ENCODE data around the gene TAS2R3.

DNA sequence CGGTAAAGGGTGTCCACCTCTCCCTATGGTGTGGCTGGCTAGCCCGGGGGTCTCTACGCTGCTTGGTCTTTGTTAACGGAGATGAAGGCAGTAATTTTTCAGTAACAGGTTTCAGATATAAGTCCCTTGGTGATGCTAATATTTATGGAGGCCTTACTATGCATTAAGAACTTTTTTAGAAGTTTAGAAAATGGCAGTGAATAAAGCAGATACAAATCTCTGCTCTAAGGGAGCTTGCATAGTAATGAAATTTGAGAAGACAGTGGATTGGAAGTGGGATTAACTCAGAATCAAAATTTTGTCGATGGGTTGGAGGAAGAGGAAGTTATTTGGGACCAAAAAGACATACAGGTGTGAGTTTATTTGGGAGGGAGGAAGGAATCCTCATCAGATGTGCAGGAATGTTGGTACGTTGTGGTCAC, 25.3 kb upstream of the TAS2R3 start:
- TF ChIP-seq ZNF274 (IDR thresholded peaks at IDR 0.05; ENCODE audit: borderline replicate concordance, low read depth, low read length) (no peak), JUN (IDR thresholded peaks at IDR 0.05; ENCODE audit: borderline replicate concordance, low read depth, low read length) (no peak), JUN (CRISPR knock-in tag; IDR thresholded peaks at IDR 0.05; ENCODE audit: borderline replicate concordance) (no peak), PPARD (CRISPR knock-in tag; IDR thresholded peaks at IDR 0.05) (no peak), USF2 (CRISPR knock-in tag; IDR thresholded peaks at IDR 0.05) (no peak), POLR2AphosphoS5 (IDR thresholded peaks at IDR 0.05; ENCODE audit: control insufficient read depth, insufficient read depth, low read depth, low read length) (no peak), RREB1 (CRISPR knock-in tag; IDR thresholded peaks at IDR 0.05) (no peak), NBN (IDR thresholded peaks at IDR 0.05; ENCODE audit: low read depth) (no peak)
- TF ChIP-seq, protein P1, sequence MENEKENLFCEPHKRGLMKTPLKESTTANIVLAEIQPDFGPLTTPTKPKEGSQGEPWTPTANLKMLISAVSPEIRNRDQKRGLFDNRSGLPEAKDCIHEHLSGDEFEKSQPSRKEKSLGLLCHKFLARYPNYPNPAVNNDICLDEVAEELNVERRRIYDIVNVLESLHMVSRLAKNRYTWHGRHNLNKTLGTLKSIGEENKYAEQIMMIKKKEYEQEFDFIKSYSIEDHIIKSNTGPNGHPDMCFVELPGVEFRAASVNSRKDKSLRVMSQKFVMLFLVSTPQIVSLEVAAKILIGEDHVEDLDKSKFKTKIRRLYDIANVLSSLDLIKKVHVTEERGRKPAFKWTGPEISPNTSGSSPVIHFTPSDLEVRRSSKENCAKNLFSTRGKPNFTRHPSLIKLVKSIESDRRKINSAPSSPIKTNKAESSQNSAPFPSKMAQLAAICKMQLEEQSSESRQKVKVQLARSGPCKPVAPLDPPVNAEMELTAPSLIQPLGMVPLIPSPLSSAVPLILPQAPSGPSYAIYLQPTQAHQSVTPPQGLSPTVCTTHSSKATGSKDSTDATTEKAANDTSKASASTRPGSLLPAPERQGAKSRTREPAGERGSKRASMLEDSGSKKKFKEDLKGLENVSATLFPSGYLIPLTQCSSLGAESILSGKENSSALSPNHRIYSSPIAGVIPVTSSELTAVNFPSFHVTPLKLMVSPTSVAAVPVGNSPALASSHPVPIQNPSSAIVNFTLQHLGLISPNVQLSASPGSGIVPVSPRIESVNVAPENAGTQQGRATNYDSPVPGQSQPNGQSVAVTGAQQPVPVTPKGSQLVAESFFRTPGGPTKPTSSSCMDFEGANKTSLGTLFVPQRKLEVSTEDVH (IDR thresholded peaks at IDR 0.05; ENCODE audit: low read depth, partially characterized antibody), result no peak
